GM12878 (cell line): Measurements from ENCODE around the gene DDRGK1. TPM values are rescaled to one million over a fixed set of nuclear protein-coding genes. Genes with fewer than 3 reads are reported as not detected.

Experiments used
- ATAC-seq: fragments of 200-7000 bp; cut with Tn5 transposase; 3 replicates; pipeline ENCODE4 v1.9.1; 2020; ENCODE audit warnings: mild to moderate bottlenecking, moderate library complexity
- BruUV-seq: library from RNA; stranded (reverse); fragments of 400-500 nt; replicated peaks from 2 replicates; lab custom pipeline; 2021; lab: Mats Ljungman, UMichigan
- CTCF ChIA-PET: fragments of 300-600 bp; sonication (Branson Sonifier 250); formaldehyde crosslinking; extraction: SDS; loops from one replicate; lab custom pipeline; 2021; ENCODE audit warnings: inconsistent platforms; lab: Yijun Ruan, JAX
- POLR2A ChIA-PET: fragments of 350-600 bp; formaldehyde crosslinking; extraction: SDS; loops from one replicate; lab custom pipeline; 2021; ENCODE audit warnings: inconsistent platforms; lab: Charles Lee
- RAD21 ChIA-PET: fragments of 300-600 bp; sonication (Branson Sonifier 250); formaldehyde crosslinking; loops from one replicate; lab custom pipeline; 2023; ENCODE audit warnings: antibody characterized with exemption; ENCODE audit not compliant: unreplicated experiment; lab: Charles Lee
- SMC1A ChIA-PET: fragments of 300-600 bp; sonication (Branson Sonifier 250); formaldehyde crosslinking; loops from one replicate; lab custom pipeline; 2023; ENCODE audit not compliant: unreplicated experiment, uncharacterized antibody; lab: Charles Lee
- DNase-seq: peaks from one replicate; pipeline ENCODE4 v3.0.0-alpha.2; 2011; ENCODE audit warnings: low read depth, low spot score
- FAIRE-seq: peaks from 3 replicates; lab custom pipeline; 2011; peaks lifted over from hg19 to GRCh38; lab: Jason Lieb, UNC
- H2AFZ ChIP-seq: 2 replicates; pipeline ENCODE4 v1.6.0; 2011; ENCODE audit warnings: low read depth, low read length, control low read depth; ENCODE audit not compliant: control insufficient read depth
- H3K27ac ChIP-seq: 2 replicates; pipeline ENCODE4 v1.5.1; 2011; ENCODE audit warnings: control low read depth; ENCODE audit not compliant: control insufficient read depth, insufficient read depth
- H3K27me3 ChIP-seq, 2 experiments: replicated peaks in 1 of 2; 2 replicates each; pipeline versions ENCODE4 v1.6.0 to v1.6.1; 2011; ENCODE audit warnings: low read length in 1 of 2; ENCODE audit not compliant: control insufficient read depth in 2 of 2, insufficient read depth in 2 of 2
- H3K36me3 ChIP-seq, 2 experiments: 2 replicates each; pipeline ENCODE4 v1.5.1; 2011; ENCODE audit warnings: low read length in 1 of 2; ENCODE audit not compliant: control insufficient read depth in 2 of 2, insufficient read depth in 2 of 2
- H3K4me1 ChIP-seq: 2 replicates; pipeline ENCODE4 v1.6.1; 2011; ENCODE audit warnings: mild to moderate bottlenecking, low read length, moderate library complexity, mixed read lengths; ENCODE audit not compliant: control insufficient read depth, insufficient read depth
- H3K4me2 ChIP-seq: 2 replicates; pipeline ENCODE4 v1.6.0; 2011; ENCODE audit warnings: control low read depth; ENCODE audit not compliant: control insufficient read depth, insufficient read depth
- H3K4me3 ChIP-seq: fragments of 200-600 bp; sonication (generic); 2 replicates; pipeline ENCODE4 v1.5.1; 2016
- H3K79me2 ChIP-seq: 2 replicates; pipeline ENCODE4 v1.6.0; 2011; ENCODE audit warnings: low read length; ENCODE audit not compliant: control insufficient read depth, insufficient read depth
- H3K9ac ChIP-seq: 2 replicates; pipeline ENCODE4 v1.8.0; 2011; ENCODE audit warnings: low read length, control low read depth, mixed read lengths; ENCODE audit not compliant: control insufficient read depth, insufficient read depth
- H3K9me3 ChIP-seq: replicated peaks from 3 replicates; pipeline ENCODE4 v1.5.1; 2011; ENCODE audit warnings: mild to moderate bottlenecking, low read length; ENCODE audit not compliant: control insufficient read depth, insufficient read depth
- H4K20me1 ChIP-seq: 2 replicates; pipeline ENCODE4 v1.6.0; 2011; ENCODE audit not compliant: control insufficient read depth, insufficient read depth
- DPF2 ChIP-seq: fragments of 450-650 bp; IDR thresholded peaks from 2 replicates; pipeline ENCODE4 v1.6.1; 2017; ENCODE audit warnings: mild to moderate bottlenecking
- FOS ChIP-seq: IDR thresholded peaks from 3 replicates; pipeline ENCODE4 v1.6.1; 2011; ENCODE audit warnings: borderline replicate concordance; ENCODE audit not compliant: insufficient read length; ENCODE audit errors: extremely low read depth
- GABPA ChIP-seq: IDR thresholded peaks from 2 replicates; pipeline ENCODE4 v1.6.1; 2014; ENCODE audit warnings: antibody characterized with exemption, low read depth, mild to moderate bottlenecking, inconsistent platforms
- HCFC1 ChIP-seq: fragments of 150-350 bp; IDR thresholded peaks from 2 replicates; pipeline ENCODE4 v1.6.1; 2014; ENCODE audit warnings: low read length
- HDAC2 ChIP-seq: fragments of 200-600 bp; sonication (generic); IDR thresholded peaks from 2 replicates; pipeline ENCODE4 v1.6.1; 2017
- RAD21 ChIP-seq: IDR thresholded peaks from 2 replicates; pipeline ENCODE4 v1.6.1; 2011; ENCODE audit warnings: mild to moderate bottlenecking, low read depth, low read length, moderate library complexity; ENCODE audit not compliant: insufficient read depth
- RAD51 ChIP-seq: fragments of 450-650 bp; IDR thresholded peaks from 2 replicates; pipeline ENCODE4 v1.6.1; 2016; ENCODE audit warnings: moderate library complexity, mild to moderate bottlenecking, inconsistent platforms
- REST ChIP-seq: IDR thresholded peaks from 2 replicates; pipeline ENCODE4 v1.6.1; 2012; ENCODE audit warnings: mild to moderate bottlenecking, low read depth, low read length
- SKIL ChIP-seq: fragments of 450-650 bp; IDR thresholded peaks from 2 replicates; pipeline ENCODE4 v1.6.1; 2017; ENCODE audit warnings: mild to moderate bottlenecking, low read depth, inconsistent platforms; ENCODE audit not compliant: poor library complexity, severe bottlenecking
- SREBF1 ChIP-seq: IDR thresholded peaks from 2 replicates; pipeline ENCODE4 v1.6.1; 2012; ENCODE audit warnings: mild to moderate bottlenecking, low read length
- SRF ChIP-seq, 2 experiments: IDR thresholded peaks; 2 replicates each; pipeline ENCODE4 v1.6.1; 2011; ENCODE audit warnings: low read depth in 2 of 2, low read length in 2 of 2, mild to moderate bottlenecking in 1 of 2, moderate library complexity in 1 of 2
- TCF3 ChIP-seq: IDR thresholded peaks from 2 replicates; pipeline ENCODE4 v1.6.1; 2012; ENCODE audit warnings: low read depth, mild to moderate bottlenecking, low read length, borderline replicate concordance; ENCODE audit not compliant: insufficient read depth
- ZNF384 ChIP-seq: IDR thresholded peaks from 2 replicates; pipeline ENCODE4 v1.6.1; 2012; ENCODE audit warnings: low read depth, mild to moderate bottlenecking, low read length, improper control_type of control experiment, borderline replicate concordance
- ZSCAN29 ChIP-seq: fragments of 450-650 bp; IDR thresholded peaks from 2 replicates; pipeline ENCODE4 v1.6.1; 2017; ENCODE audit warnings: mild to moderate bottlenecking, moderate library complexity
- WGBS: methylation state at CpG from one replicate; pipeline ENCODE4 v1.1.6; 2016; ENCODE audit warnings: low lambda C conversion rate; ENCODE audit not compliant: insufficient replicate concordance, insufficient coverage; ENCODE audit errors: missing lambda C conversion rate; 5-methylcytosine and 5-hydroxymethylcytosine counted together
- in situ Hi-C: fragments of 300-500 bp; cut with MboI; formaldehyde crosslinking; loops from 9 replicates; pipeline ENCODE4 v1.14.3; 2018; ENCODE audit warnings: mixed read lengths
- intact Hi-C: fragments of 100-400 bp; cut with micrococcal nuclease; formaldehyde crosslinking; loops from one replicate; pipeline ENCODE4 v1.14.2; 2022; ENCODE audit not compliant: unreplicated experiment
- polyA plus RNA-seq, 11 experiments: library from polyadenylated mRNA; depleted of rRNA in 4 of 11; unstranded in 6 of 11; stranded (reverse) in 5 of 11; fragments of >200 nt; fragmentation: Nextera tagmentation in 4 of 11; fragmentation: Illumina TruSeq in 1 of 11; extraction: Ambion mirVana in 4 of 11; extraction: Trizol in 1 of 11; gene quantifications; 1 replicate in 1 of 11; 2 replicates in 10 of 11; pipeline versions ENCODE4 v1.2.1 to v1.2.3, GENCODE V29; 2011 to 2016; ENCODE audit warnings: inconsistent platforms in 2 of 11, missing spikeins in 2 of 11, low read depth in 1 of 11
- total RNA-seq, 4 experiments: library from RNA; depleted of rRNA in 3 of 4; stranded (reverse); fragments of >200 nt in 3 of 4; fragmentation: Illumina TruSeq in 1 of 4; extraction: Trizol in 1 of 4; gene quantifications; 2 replicates each; pipeline versions ENCODE4 v1.2.1 to v1.2.3, GENCODE V29; 2013 to 2021

DDRGK1 gene
- total and polyA plus RNA-seq, 10 of the 15 experiments (the other 5 are each of a cell fraction or from before 2014, with no cell fraction given) = 4.0 to 55.2 (median 39.7) TPM

DNA sequence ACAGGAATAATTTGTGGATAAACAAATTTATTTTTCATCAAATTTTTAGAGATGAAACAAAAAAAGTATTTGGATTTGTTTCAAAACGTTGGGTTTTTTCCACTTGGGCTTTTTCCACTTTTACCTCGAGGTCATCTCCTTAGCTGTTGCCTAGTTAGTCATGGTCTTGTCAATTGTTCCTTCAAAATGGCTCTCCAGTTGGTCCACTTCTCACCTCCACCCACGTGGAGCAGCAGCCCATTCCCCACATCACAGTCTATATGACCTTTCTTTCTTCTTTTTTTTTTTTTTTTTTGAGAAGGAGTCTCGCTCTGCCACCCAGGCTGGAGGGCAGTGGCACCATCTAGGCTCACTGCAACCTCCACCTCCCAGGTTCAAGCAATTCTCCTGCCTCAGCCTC, 41.2 kb upstream of the DDRGK1 start:
- DNase-seq (no peak), ATAC-seq (no peak), FAIRE-seq (no peak)
- Histone ChIP-seq H4K20me1 (no peaks in the 10 kb centered on the region), H3K4me3 (no peak overlapping the region), H3K27me3 (peaks cover 4 to 14% of the 10 kb centered on the region in 2 experiments; a peak in 3 of 4 replicates), H3K27ac (no peak overlapping the region), H2AFZ (no peak overlapping the region), H3K9me3 (no peaks in the 10 kb centered on the region), H3K79me2 (no peaks in the 10 kb centered on the region), H3K36me3 (no peaks in the 10 kb centered on the region), H3K4me2 (no peak overlapping the region), H3K9ac (no peak overlapping the region), H3K4me1 (no peaks in the 10 kb centered on the region; the same call in none of the 2 replicates)
- in situ Hi-C loops = no loop called here
- TF ChIP-seq SRF (IDR thresholded peaks at IDR 0.05; ENCODE audit: low read depth in 2 of 2, low read length in 2 of 2) (no peak), DPF2 (no peak), RAD51 (no peak), HDAC2 (no peak), TCF3 (no peak)
- WGBS = 0% methylated on average over 3 of the region's 4 CpGs
- ChIA-PET POLR2A (no interaction called here), SMC1A (no interaction called here), RAD21 (no interaction called here), CTCF (no interaction called here)
- no TSS peak for BruUV-seq
- intact Hi-C loops = no loop called here

GRCh38 chr20:3245156-3245555, 40.7 kb upstream of the DDRGK1 start:
- H3K4me1 ChIP-seq = no peaks in the 10 kb centered on the region; the same call in none of the 2 replicates
- H3K9ac ChIP-seq = no peak overlapping the region
- H3K27me3 ChIP-seq = peaks cover 7 to 15% of the 10 kb centered on the region in 2 experiments
- no peaks in the 10 kb centered on the region for H3K36me3 ChIP-seq
- no peak overlapping the region for H3K4me3 ChIP-seq
- ChIA-PET SMC1A (no interaction called here), RAD21 (no interaction called here), POLR2A (no interaction called here), CTCF (no interaction called here)
- WGBS = 3% methylated on average over 2 of the region's 2 CpGs
- ATAC-seq (no peak), FAIRE-seq (no peak), DNase-seq (no peak)
- no peak overlapping the region for H2AFZ ChIP-seq
- H3K27ac ChIP-seq = no peak overlapping the region
- H3K4me2 ChIP-seq = no peak overlapping the region
- H3K9me3 ChIP-seq = no peaks in the 10 kb centered on the region
- intact Hi-C loops = no loop called here
- no peaks in the 10 kb centered on the region for H3K79me2 ChIP-seq
- H4K20me1 ChIP-seq = no peaks in the 10 kb centered on the region
- BruUV-seq = no TSS peak
- in situ Hi-C loops = no loop called here
- TF ChIP-seq REST (no peak), FOS (no peak), HDAC2 (no peak), HCFC1 (no peak), GABPA (no peak), SREBF1 (no peak), ZNF384 (no peak), SKIL (no peak), RAD21 (no peak), ZSCAN29 (no peak)
